UCSD-AML1 (cell line): ENCODE data around the gene CERKL.
"Not testable (repeated sequence)": the region's sequence is repeated elsewhere in the genome, so short reads cannot be mapped to it uniquely, and the experiment has no call there.

Experiments used
- DNase-seq: peaks from one replicate; lab custom pipeline; 2025; ENCODE audit not compliant: unreplicated experiment; lab: John Stamatoyannopoulos, UW

The CERKL gene

DNA sequence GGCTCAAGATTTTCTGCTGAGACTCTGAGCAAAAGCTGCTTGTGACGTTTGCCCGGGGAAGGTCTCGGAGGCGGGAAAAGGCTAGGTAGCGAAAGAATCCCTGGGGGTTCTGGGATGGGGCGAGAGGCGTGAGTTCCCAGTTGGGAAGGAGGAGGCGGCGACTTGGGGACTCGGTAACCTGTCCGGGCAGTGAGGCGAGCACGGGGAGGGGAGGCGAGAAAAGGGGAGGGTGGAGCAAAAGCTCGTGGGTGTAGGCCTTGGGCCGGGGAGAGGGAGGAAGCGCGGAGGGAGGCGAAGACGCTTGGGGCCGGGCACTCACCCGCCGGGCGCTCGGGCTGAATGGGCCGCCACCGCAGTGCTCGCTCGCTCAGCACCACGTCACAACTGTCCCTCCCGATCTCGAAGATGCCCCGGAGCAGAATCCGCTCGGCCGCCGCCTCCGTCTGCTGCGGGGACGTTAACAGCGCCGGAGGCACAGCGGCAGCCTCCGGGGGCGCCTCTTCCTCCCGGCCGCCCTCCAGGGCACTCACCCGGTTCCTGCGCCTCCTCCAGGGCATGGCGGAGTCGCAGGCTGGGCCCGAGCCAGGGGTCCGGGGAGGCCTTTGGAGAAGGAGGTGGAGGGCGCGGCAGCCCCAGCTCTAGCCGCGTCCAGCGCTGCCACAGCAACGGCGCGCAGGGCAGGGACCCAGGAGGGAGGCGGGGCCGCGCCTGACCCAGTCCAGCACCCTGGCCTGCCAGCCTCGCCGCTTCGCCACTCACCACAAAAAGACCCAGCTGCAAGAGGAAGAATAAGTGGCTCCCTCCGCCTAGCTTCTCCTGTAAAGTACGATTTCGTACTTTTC, at the start of gene CERKL:
Gene CERKL, minus strand, starts transcription at position 656 of the 842 bp plus-strand sequence. Its CDS starts 99 bp downstream, at position 557.
- DNase-seq = peak; percentile 22

DNA sequence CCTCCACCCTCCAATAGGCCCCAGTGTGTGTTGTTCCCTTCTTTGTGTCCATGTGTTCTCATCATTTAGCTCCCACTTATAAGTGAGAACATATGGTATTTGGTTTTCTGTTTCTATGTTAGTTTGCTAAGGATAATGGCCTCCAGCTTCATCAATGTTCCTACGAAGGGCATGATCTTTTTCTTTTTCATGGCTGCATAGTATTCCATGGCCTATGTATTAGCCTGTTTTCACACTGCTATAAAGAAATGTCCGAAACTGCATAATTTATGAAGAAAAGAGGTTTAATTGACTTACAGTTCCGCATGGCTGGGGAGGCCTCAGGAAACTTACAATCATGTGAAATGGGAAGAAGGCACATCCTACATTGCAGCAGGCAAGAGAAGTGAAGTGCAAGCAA, 45.6 kb upstream of the CERKL start:
- not testable (repeated sequence) for DNase-seq

DNA sequence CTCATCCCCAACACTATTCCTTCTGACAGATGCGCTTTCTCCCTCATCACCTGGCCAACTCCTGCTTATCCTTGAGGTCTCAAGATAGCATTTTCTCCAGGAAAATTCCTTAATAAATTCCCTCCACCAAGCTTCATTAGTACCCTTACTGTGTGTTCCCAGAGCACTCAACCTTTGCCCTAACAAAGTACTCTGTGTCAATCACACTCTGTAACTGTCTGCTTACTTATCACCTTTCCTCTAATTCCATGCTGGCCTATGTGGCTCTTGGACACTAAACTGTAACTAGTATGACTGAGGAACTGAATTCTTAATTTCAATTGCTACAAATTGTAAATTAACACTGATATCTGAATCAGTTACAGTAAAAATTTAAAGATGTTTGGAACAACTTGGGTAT, 41.3 kb upstream of the CERKL start:
- DNase-seq = no peak

GRCh38 chr2:181697571-181697970, 40.7 kb upstream of the CERKL start:
- no peak for DNase-seq

GRCh38 chr2:181697126-181697525, 40.2 kb upstream of the CERKL start:
- no peak for DNase-seq

DNA sequence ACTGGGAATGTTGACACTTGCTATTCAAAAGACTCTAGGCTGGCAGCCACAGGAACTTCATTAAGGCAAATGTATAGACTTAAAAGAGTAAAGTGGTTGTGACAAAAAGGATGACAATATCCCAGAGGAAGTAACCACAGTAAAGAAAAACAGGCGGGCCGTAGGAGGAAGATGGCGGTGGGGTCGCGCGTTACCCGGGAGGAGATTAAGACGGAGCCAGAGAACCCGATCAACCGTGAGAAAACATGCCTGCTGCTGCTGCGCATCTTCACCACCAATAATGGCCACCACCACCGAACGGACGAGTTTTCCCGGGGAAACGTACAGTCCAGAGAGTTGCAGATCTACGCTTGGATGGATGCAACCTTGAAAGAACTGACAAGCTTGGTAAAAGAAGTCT, 37.4 kb upstream of the CERKL start:
- DNase-seq = no peak

DNA sequence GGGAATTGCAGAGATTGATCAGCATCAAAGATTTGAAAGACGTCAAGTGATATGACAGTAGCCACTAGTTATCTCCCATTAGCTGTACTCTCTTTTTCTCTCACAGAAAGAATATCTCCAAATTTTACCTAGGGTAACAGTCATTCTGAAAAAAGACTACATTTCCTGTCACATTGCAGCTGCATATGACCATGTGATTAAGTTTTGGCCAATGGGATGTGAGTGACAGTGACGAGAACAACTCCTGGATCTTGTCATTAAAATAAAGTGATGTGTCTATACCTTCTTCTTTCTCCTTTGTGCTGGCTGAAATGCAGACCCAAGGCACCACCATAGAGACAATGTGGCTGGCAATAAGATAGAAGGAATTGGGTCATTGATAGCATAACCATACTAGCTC, 34.0 kb upstream of the CERKL start:
- DNase-seq = no peak

DNA sequence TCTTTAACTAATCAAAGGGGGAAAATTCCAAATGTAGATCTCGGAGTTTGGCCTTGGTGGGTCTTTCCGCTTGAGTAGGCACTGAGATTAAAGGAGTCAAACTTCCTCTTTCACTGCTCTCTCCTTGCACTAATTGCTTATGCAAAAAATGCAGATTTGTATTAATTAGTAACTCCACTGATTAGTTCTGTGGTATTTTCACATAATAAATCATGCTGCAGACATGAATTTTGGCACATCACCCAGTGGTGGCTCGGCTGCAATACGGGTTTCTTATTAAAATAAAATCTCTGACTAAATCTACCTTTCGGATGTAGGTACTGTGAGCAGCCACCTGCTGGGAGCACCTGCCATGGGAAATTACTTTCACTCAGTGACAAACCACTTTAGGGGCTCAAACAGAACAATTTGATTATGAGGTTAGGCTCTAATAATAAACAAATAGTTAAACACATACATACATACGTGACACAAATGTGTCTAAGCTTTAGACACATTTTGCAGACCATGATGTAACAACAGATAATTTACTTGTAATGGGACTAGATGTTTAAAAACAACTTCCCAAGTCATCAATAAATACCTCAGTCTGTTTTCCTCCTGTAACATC, 29.8 kb upstream of the CERKL start:
- no peak for DNase-seq

DNA sequence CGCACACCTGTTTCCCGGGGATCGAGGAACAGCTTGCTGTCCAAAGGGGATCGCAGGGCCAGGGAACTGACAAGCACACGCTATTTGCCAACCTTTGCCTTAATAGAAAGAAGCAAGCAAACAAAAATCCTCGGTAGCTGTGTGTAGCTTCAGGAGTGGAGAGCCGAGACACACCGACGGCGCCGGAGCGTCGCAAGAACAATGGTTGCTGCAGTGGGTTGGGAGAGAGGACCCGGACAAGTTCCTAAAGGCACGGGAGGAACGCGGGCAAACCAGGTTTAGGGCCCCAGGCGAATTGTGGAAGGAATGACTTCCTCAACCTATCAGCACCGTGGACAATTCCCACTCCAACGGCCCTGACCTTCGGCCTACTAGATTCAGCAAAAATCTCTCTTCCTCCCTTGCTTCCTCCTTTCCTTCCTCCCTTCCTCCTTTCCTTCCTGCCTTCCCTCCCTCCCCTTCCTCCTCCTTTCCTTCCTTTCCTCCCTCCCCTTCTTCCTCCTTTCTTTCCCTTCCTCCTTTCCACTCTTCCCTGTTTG, 28.3 kb upstream of the CERKL start:
- DNase-seq = peak; percentile 9

DNA sequence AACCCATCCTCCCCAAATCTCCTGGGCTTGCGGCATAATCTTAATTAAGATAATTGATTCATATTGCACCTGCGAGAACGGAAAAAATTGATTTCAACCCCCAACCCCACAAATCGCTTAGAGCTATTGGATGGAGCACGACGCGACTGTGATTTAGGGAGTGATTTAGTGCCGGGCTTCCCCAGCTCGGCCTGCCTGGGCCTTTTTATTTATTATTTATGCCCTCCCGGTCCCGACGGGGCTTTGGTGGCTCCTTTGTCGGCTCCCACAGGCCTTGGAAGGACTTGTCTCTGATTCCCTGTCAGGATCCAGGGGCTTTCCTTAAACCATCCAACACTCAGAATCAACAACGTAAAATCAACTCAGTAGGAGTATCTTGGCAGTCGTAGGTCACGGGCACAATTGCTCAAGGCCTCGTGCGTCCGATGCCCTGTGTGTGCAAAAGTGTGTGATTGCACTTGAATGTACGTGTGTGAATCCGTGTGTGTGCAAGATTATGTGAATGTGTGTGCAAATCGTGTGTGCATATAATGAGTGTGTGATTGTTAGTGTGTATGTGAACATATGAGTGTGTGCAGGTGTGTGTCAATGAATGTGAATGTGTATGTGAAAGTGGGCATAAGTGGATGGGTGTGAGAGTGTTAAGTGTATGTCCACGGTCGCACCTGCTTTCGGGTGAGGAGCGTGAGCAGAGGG, 27.7 kb upstream of the CERKL start:
- no peak for DNase-seq

GRCh38 chr2:181683518-181684453, 26.9 kb upstream of the CERKL start:
- no peak for DNase-seq

- DNase-seq = no peak
These were observed 26.1 kb upstream of the CERKL start for GRCh38 chr2:181682795-181683517.

DNA sequence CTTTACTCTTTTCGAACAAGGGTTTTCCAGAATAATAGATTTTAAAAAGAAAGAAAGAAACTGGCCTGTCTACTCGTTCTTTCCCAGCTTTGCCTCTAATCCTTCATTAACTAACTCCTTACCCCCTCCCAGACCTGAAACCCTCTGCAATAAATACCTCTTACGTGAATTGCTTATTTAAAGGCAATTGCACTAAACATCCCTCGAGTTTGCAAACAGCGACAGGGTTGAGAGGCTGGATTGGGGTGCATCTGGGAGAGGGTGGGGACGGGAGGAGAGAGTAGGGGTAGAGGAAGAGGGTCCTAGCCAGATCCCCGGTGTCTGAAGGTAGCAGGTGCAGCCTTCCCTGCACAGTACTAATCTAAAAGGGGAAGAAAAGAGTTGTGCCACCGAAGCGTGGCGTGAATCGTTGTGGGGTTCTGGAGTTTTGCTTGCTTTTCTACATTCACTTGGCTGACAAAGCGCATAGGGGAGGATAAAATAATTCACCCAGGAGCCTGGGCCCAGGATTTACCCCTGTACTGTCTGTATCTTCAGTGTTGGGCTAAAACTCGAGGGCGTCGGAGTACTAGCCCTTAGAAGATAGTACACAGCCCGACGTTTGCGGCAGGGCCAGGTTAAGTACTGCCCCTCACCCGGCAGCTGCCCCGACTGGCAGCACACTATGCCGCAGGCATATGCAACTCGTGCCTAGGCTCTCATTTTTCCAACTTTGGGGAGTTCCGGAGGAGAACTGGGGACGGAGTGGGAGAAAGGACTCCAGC, 25.3 kb upstream of the CERKL start:
- DNase-seq = no peak

GRCh38 chr2:181680937-181681811, 24.3 kb upstream of the CERKL start:
- no peak for DNase-seq

- no peak for DNase-seq
These were observed 23.4 kb upstream of the CERKL start, which contains the start of gene NEUROD1 for GRCh38 chr2:181680055-181680936. NEUROD1 (minus strand) TSS chr2:181680517; CDS start chr2:181678860, 1,657 bp downstream.

GRCh38 chr2:181679544-181679979, 22.7 kb upstream of the CERKL start:
- no peak for DNase-seq
